Panc1 (cell line): ENCODE results near the gene MAPK8IP3. TPM values are rescaled to one million over a fixed set of nuclear protein-coding genes. Genes with fewer than 3 reads are reported as not detected.

Source experiments
- ATAC-seq: fragments of 200-7000 bp; cut with Tn5 transposase; 2 replicates; pipeline ENCODE4 v1.9.1; 2020; ENCODE audit warnings: mild to moderate bottlenecking, moderate library complexity
- Bru-seq: library from RNA; stranded (reverse); fragments of 400-500 nt; gene quantifications from one replicate; lab custom pipeline; 2021; lab: Mats Ljungman, UMichigan
- BruChase-seq, 2 experiments: library from RNA; stranded (reverse); fragments of 400-500 nt; gene quantifications; one replicate each; lab custom pipeline; 2021; lab: Mats Ljungman, UMichigan
- BruUV-seq: library from RNA; stranded (reverse); fragments of 400-500 nt; replicated peaks from 2 replicates; lab custom pipeline; 2021; lab: Mats Ljungman, UMichigan
- CTCF ChIA-PET: fragments of 300-600 bp; sonication (Branson Sonifier 250); formaldehyde crosslinking; loops from one replicate; lab custom pipeline; 2022; ENCODE audit warnings: antibody characterized with exemption; lab: Charles Lee
- POLR2A ChIA-PET: fragments of 300-600 bp; sonication (Branson Sonifier 250); formaldehyde crosslinking; loops from one replicate; lab custom pipeline; 2022; ENCODE audit warnings: antibody characterized with exemption; lab: Charles Lee
- DNase-seq: peaks from one replicate; pipeline ENCODE4 v3.0.0-alpha.2; 2010; ENCODE audit warnings: low read depth, low spot score
- H3K27ac ChIP-seq: 2 replicates; pipeline ENCODE4 v1.5.1; 2011; ENCODE audit warnings: mild to moderate bottlenecking, low read length, inconsistent platforms
- H3K27me3 ChIP-seq: fragments of 200-500 bp; sonication (Bioruptor generic); 2 replicates; pipeline ENCODE4 v1.6.0; 2014; ENCODE audit warnings: low read length, inconsistent platforms; ENCODE audit not compliant: control insufficient read depth, insufficient read depth
- H3K36me3 ChIP-seq: fragments of 200-500 bp; sonication (Bioruptor generic); 2 replicates; pipeline ENCODE4 v1.5.1; 2014; ENCODE audit warnings: inconsistent platforms, mild to moderate bottlenecking, low read length, moderate library complexity; ENCODE audit not compliant: control insufficient read depth, insufficient read depth
- H3K4me1 ChIP-seq: 2 replicates; pipeline ENCODE4 v1.5.1; 2011; ENCODE audit warnings: inconsistent platforms, mild to moderate bottlenecking, low read length, moderate library complexity; ENCODE audit not compliant: control insufficient read depth, insufficient read depth
- H3K4me3 ChIP-seq, 2 experiments: 2 replicates each; pipeline ENCODE4 v1.5.1; 2011 to 2012; ENCODE audit warnings: low read depth in 2 of 2, low read length in 2 of 2, mild to moderate bottlenecking in 2 of 2, inconsistent platforms in 1 of 2, moderate library complexity in 1 of 2
- H3K9me3 ChIP-seq: fragments of 200-500 bp; sonication (Bioruptor generic); 2 replicates; pipeline ENCODE4 v1.5.1; 2014; ENCODE audit warnings: low read depth, mild to moderate bottlenecking, inconsistent platforms, low read length, moderate library complexity; ENCODE audit not compliant: control insufficient read depth, insufficient read depth
- POLR2AphosphoS5 ChIP-seq: IDR thresholded peaks from 2 replicates; pipeline ENCODE4 v1.6.1; 2012; ENCODE audit warnings: mild to moderate bottlenecking, low read depth, low read length, moderate library complexity
- SIN3A ChIP-seq: IDR thresholded peaks from 2 replicates; pipeline ENCODE4 v1.6.1; 2012; ENCODE audit warnings: low read depth, mild to moderate bottlenecking, low read length, moderate library complexity, borderline replicate concordance; ENCODE audit not compliant: insufficient read depth
- TCF7L2 ChIP-seq: IDR thresholded peaks from 2 replicates; pipeline ENCODE4 v1.6.1; 2011; ENCODE audit warnings: mild to moderate bottlenecking, low read depth, low read length, inconsistent platforms
- in situ Hi-C: cut with HindIII; loops from 2 replicates; pipeline ENCODE4 v1.10.0; 2016; ENCODE audit warnings: low sequenced_read_pairs, low pct_unique_long_range_greater_than_20kb
- intact Hi-C: fragments of 100-400 bp; cut with micrococcal nuclease; formaldehyde crosslinking; loops from one replicate; pipeline ENCODE4 v1.10.0; 2022; ENCODE audit not compliant: unreplicated experiment
- long read RNA-seq: library from polyadenylated mRNA; unstranded; transcript quantifications from one replicate; pipeline ENCODE4 v2.0.0, GENCODE V29; 2021; ENCODE audit not compliant: unreplicated experiment
- polyA plus RNA-seq: library from polyadenylated mRNA; unstranded; fragments of >200 nt; gene quantifications from one replicate; pipeline ENCODE4 v1.2.1, GENCODE V29; 2012; ENCODE audit warnings: missing spikeins; ENCODE audit not compliant: insufficient read length
- total RNA-seq: library from RNA; stranded (reverse); gene quantifications from one replicate; pipeline ENCODE4 v1.2.1, GENCODE V29; 2021; ENCODE audit not compliant: unreplicated experiment
- TF ChIP-seq, protein P1 (sequence below), 2 experiments: IDR thresholded peaks; 2 replicates each; pipeline ENCODE4 v1.6.1; 2011 to 2012; ENCODE audit warnings: low read depth in 2 of 2, control low read depth in 1 of 2, low read length in 1 of 2, mild to moderate bottlenecking in 1 of 2, moderate library complexity in 1 of 2; ENCODE audit not compliant: insufficient read depth in 1 of 2
- TF ChIP-seq, protein P2 (sequence below): fragments of 450-650 bp; IDR thresholded peaks from 2 replicates; pipeline ENCODE4 v1.5.1; 2017; ENCODE audit warnings: mild to moderate bottlenecking

Gene MAPK8IP3, protein sequence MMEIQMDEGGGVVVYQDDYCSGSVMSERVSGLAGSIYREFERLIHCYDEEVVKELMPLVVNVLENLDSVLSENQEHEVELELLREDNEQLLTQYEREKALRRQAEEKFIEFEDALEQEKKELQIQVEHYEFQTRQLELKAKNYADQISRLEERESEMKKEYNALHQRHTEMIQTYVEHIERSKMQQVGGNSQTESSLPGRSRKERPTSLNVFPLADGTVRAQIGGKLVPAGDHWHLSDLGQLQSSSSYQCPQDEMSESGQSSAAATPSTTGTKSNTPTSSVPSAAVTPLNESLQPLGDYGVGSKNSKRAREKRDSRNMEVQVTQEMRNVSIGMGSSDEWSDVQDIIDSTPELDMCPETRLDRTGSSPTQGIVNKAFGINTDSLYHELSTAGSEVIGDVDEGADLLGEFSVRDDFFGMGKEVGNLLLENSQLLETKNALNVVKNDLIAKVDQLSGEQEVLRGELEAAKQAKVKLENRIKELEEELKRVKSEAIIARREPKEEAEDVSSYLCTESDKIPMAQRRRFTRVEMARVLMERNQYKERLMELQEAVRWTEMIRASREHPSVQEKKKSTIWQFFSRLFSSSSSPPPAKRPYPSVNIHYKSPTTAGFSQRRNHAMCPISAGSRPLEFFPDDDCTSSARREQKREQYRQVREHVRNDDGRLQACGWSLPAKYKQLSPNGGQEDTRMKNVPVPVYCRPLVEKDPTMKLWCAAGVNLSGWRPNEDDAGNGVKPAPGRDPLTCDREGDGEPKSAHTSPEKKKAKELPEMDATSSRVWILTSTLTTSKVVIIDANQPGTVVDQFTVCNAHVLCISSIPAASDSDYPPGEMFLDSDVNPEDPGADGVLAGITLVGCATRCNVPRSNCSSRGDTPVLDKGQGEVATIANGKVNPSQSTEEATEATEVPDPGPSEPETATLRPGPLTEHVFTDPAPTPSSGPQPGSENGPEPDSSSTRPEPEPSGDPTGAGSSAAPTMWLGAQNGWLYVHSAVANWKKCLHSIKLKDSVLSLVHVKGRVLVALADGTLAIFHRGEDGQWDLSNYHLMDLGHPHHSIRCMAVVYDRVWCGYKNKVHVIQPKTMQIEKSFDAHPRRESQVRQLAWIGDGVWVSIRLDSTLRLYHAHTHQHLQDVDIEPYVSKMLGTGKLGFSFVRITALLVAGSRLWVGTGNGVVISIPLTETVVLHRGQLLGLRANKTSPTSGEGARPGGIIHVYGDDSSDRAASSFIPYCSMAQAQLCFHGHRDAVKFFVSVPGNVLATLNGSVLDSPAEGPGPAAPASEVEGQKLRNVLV (N-terminal part only)
- 108 TPM for total RNA-seq
- polyA plus RNA-seq: 113 TPM
- Bru-seq, nascent RNA: percentile 63 among the genes with signal in this experiment
- BruChase-seq, experiment 1, labeled RNA remaining after a 2-hour chase: percentile 68 among the genes with signal in this experiment
- percentile 76 among the genes with signal in this experiment for BruChase-seq, experiment 2, labeled RNA remaining after a 6-hour chase
- long read RNA-seq, partial matches to known transcripts: 15 of 62 reads
- long read RNA-seq, other reads (novel, unspliced or antisense): 46 of 62 reads

DNA sequence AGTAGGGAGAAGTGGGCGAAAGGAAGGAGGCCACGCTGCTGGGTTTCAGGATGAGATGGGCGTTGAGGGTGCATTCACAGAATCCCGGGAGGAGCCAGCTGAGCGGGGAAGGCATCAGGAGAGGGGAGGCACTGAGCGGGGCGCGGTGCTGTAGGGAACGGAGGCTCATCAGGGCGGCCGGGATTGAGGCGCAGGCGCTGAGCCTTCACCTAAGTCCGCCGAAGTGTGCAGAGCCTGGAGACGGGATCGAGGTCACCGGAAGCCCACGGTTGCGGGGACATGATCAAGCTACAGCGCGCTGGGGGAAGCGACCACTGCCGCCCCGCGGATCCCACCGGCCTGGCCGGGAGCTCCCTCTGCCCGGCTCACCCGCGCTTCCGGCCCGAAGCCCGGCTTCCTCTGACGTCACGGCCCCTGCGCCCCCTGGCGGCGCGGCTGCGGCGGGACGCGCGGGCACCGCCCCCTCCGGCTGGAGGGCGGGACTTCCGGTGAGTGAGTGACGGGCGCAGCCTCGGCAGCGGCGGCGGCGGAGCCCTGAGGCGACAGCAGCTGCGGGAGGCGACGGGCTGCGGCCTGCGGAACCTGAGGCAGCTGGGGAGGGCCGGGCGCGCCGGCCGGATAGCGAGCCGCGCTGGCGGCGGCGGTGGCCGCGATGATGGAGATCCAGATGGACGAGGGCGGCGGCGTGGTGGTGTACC is at the start of gene MAPK8IP3:
Gene MAPK8IP3, plus strand, starts transcription at position 508 of the 698 bp plus-strand sequence. Its CDS starts 145 bp downstream, at position 653.
- peak within 1 kb of the TSS; percentile 75 to 90 for H3K4me3 ChIP-seq
- H3K27me3 ChIP-seq: no peaks in the 10 kb centered on the region
- CTCF ChIA-PET: interaction anchor here (0.6 to 1.0 kb wide), 8 partner anchors 11 to 1038 kb away, joined by 3 to 6 read pairs (median 4); partner anchors contain the start of gene RHOT2
- TF ChIP-seq TCF7L2: no peak
- TF ChIP-seq, protein P1, sequence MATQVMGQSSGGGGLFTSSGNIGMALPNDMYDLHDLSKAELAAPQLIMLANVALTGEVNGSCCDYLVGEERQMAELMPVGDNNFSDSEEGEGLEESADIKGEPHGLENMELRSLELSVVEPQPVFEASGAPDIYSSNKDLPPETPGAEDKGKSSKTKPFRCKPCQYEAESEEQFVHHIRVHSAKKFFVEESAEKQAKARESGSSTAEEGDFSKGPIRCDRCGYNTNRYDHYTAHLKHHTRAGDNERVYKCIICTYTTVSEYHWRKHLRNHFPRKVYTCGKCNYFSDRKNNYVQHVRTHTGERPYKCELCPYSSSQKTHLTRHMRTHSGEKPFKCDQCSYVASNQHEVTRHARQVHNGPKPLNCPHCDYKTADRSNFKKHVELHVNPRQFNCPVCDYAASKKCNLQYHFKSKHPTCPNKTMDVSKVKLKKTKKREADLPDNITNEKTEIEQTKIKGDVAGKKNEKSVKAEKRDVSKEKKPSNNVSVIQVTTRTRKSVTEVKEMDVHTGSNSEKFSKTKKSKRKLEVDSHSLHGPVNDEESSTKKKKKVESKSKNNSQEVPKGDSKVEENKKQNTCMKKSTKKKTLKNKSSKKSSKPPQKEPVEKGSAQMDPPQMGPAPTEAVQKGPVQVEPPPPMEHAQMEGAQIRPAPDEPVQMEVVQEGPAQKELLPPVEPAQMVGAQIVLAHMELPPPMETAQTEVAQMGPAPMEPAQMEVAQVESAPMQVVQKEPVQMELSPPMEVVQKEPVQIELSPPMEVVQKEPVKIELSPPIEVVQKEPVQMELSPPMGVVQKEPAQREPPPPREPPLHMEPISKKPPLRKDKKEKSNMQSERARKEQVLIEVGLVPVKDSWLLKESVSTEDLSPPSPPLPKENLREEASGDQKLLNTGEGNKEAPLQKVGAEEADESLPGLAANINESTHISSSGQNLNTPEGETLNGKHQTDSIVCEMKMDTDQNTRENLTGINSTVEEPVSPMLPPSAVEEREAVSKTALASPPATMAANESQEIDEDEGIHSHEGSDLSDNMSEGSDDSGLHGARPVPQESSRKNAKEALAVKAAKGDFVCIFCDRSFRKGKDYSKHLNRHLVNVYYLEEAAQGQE (IDR thresholded peaks at IDR 0.05; ENCODE audit: insufficient read depth in 1 of 2, low read depth in 2 of 2, low read length in 1 of 2): peak in 1 of 2 experiments; percentile 45; a peak in 1 of 4 replicates
- TF ChIP-seq POLR2AphosphoS5: peak; percentile 98
- TF ChIP-seq, protein P2, sequence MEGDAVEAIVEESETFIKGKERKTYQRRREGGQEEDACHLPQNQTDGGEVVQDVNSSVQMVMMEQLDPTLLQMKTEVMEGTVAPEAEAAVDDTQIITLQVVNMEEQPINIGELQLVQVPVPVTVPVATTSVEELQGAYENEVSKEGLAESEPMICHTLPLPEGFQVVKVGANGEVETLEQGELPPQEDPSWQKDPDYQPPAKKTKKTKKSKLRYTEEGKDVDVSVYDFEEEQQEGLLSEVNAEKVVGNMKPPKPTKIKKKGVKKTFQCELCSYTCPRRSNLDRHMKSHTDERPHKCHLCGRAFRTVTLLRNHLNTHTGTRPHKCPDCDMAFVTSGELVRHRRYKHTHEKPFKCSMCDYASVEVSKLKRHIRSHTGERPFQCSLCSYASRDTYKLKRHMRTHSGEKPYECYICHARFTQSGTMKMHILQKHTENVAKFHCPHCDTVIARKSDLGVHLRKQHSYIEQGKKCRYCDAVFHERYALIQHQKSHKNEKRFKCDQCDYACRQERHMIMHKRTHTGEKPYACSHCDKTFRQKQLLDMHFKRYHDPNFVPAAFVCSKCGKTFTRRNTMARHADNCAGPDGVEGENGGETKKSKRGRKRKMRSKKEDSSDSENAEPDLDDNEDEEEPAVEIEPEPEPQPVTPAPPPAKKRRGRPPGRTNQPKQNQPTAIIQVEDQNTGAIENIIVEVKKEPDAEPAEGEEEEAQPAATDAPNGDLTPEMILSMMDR: peak; percentile 97
- TF ChIP-seq SIN3A: peak; percentile 46; the same call in 1 of the 2 replicates
- intact Hi-C loops: no loop called here
- H3K9me3 ChIP-seq: no peaks in the 10 kb centered on the region
- H3K36me3 ChIP-seq: peaks cover 13% of the 10 kb centered on the region
- POLR2A ChIA-PET: interaction anchor here (0.6 to 0.7 kb wide), 5 partner anchors 13 to 1239 kb away, joined by 3 to 8 read pairs (median 5); partner anchors contain the start of gene JPT2
- no TSS peak for BruUV-seq
- H3K27ac ChIP-seq: peak within 1 kb of the TSS; percentile 94
- in situ Hi-C loops: no loop called here
- ATAC-seq (peak; percentile 88), DNase-seq (no peak)
- peaks cover 33% of the 10 kb centered on the region for H3K4me1 ChIP-seq
